RWPE2 (cell line): ENCODE results near the gene DEXI.

Experiments used
- ATAC-seq: fragments of 200-7000 bp; cut with Tn5 transposase; 3 replicates; pipeline ENCODE4 v1.9.1; 2021; ENCODE audit warnings: low read depth
- DNase-seq: peaks from one replicate; pipeline ENCODE4 v3.0.0-alpha.2; 2020; ENCODE audit warnings: low spot score
- H3K27ac ChIP-seq: fragments of 450-650 bp; 2 replicates; pipeline ENCODE4 v1.5.1; 2017; ENCODE audit warnings: mild to moderate bottlenecking; ENCODE audit not compliant: poor library complexity, severe bottlenecking
- H3K27me3 ChIP-seq: fragments of 250-450 bp; sonication (Bioruptor Pico); 2 replicates; pipeline ENCODE4 v1.5.1; 2021; ENCODE audit warnings: mild to moderate bottlenecking, moderate library complexity; ENCODE audit not compliant: insufficient read depth, poor library complexity, severe bottlenecking
- H3K36me3 ChIP-seq: fragments of 250-450 bp; sonication (Bioruptor Pico); 2 replicates; pipeline ENCODE4 v1.5.1; 2020; ENCODE audit warnings: low read depth, mild to moderate bottlenecking, moderate library complexity
- H3K4me1 ChIP-seq: fragments of 250-450 bp; sonication (Bioruptor Pico); 2 replicates; pipeline ENCODE4 v1.5.1; 2021; ENCODE audit warnings: mild to moderate bottlenecking, moderate library complexity; ENCODE audit not compliant: insufficient read depth, poor library complexity, severe bottlenecking
- H3K4me3 ChIP-seq: fragments of 250-450 bp; sonication (Bioruptor Pico); 2 replicates; pipeline ENCODE4 v1.5.1; 2021; ENCODE audit warnings: mild to moderate bottlenecking, moderate library complexity; ENCODE audit not compliant: severe bottlenecking
- H3K9me3 ChIP-seq: fragments of 250-450 bp; sonication (Bioruptor Pico); 2 replicates; pipeline ENCODE4 v1.5.1; 2021; ENCODE audit warnings: mild to moderate bottlenecking, moderate library complexity; ENCODE audit not compliant: severe bottlenecking
- TF ChIP-seq, protein P1 (sequence below): fragments of 450-650 bp; IDR thresholded peaks from one replicate; pipeline ENCODE4 v1.5.1; 2017; ENCODE audit warnings: mild to moderate bottlenecking, moderate library complexity; ENCODE audit not compliant: poor library complexity, severe bottlenecking

Gene DEXI

GRCh38 chr16:10934325-10935107 lies 7.8 kb downstream of the DEXI start:
- no peak overlapping the region for H3K27ac ChIP-seq
- DNase-seq, result no peak
- H3K4me1 ChIP-seq, result no peaks in the 10 kb centered on the region
- no peaks in the 10 kb centered on the region for H3K9me3 ChIP-seq
- TF ChIP-seq, protein P1, sequence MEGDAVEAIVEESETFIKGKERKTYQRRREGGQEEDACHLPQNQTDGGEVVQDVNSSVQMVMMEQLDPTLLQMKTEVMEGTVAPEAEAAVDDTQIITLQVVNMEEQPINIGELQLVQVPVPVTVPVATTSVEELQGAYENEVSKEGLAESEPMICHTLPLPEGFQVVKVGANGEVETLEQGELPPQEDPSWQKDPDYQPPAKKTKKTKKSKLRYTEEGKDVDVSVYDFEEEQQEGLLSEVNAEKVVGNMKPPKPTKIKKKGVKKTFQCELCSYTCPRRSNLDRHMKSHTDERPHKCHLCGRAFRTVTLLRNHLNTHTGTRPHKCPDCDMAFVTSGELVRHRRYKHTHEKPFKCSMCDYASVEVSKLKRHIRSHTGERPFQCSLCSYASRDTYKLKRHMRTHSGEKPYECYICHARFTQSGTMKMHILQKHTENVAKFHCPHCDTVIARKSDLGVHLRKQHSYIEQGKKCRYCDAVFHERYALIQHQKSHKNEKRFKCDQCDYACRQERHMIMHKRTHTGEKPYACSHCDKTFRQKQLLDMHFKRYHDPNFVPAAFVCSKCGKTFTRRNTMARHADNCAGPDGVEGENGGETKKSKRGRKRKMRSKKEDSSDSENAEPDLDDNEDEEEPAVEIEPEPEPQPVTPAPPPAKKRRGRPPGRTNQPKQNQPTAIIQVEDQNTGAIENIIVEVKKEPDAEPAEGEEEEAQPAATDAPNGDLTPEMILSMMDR, result no peak
- ATAC-seq, result no peak
- H3K4me3 ChIP-seq, result no peak overlapping the region
- peaks cover 16% of the 10 kb centered on the region for H3K36me3 ChIP-seq
- H3K27me3 ChIP-seq, result no peaks in the 10 kb centered on the region

DNA sequence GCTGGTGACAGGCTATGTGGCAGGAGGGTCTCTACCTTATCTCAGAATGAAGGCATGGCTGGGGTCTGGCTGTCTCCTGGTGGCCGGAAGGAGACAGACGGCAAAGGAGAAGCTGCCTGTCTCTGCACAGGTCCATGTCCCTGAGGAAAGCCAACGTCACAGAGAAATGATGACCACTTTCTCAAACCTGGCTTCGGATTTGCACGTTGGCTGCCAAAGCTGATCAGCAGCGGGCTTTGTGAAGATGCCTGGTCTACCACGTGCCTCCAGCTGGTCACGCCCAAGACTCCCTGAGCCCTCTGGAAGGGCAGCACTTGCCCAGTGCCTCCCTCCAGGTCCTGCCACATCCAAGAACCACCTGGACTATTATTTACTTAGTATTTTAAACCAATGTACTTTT lies 8.4 kb downstream of the DEXI start:
- Histone ChIP-seq H3K27ac (no peak overlapping the region), H3K9me3 (no peaks in the 10 kb centered on the region), H3K27me3 (no peaks in the 10 kb centered on the region), H3K4me3 (no peak overlapping the region), H3K36me3 (peaks cover 14% of the 10 kb centered on the region), H3K4me1 (no peaks in the 10 kb centered on the region)
- no peak for DNase-seq
- ATAC-seq, result no peak
- TF ChIP-seq, protein P1, result no peak

DNA sequence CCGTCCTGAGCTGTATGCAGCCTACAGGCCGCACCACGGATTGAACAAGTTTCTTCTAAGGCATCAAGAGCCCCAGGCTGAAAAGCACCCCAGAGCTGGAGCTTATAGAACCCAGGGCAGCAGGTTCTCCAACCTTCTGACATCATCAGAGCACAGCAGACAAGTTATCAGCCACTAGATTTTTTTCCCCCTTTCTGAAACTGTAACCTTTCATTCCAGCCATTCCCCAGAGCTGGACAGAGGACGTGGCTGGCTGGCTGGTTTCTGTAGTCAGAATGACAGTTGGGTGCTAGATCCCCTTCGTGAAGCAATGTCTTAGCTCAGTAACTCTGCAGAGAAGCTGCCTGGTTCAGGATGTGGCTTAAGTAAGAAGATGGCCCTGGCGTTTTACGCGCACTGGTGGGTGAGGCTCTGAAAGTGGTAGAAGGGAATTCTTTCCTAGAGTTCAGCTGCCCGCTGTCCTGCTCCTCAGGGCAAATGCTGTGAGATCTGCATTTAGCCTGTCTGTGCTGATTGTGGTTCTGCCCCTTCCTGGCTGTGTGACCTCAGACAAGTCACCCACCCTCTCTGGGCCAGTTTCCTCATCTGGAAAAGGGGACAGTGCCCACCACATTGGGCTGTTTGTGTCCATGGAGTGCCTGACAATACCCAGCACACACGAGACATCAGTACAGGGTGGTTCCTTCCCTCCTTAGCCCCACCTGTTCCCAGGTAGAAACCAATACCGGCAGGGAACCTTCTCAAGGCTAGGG lies 9.1 kb downstream of the DEXI start:
- no peaks in the 10 kb centered on the region for H3K27me3 ChIP-seq
- peaks cover 14% of the 10 kb centered on the region for H3K36me3 ChIP-seq
- TF ChIP-seq, protein P1, result no peak
- no peaks in the 10 kb centered on the region for H3K9me3 ChIP-seq
- H3K4me1 ChIP-seq, result no peaks in the 10 kb centered on the region
- no peak overlapping the region for H3K27ac ChIP-seq
- ATAC-seq, result no peak
- no peak for DNase-seq
- H3K4me3 ChIP-seq, result no peak overlapping the region

GRCh38 chr16:10931977-10932632 lies 10.2 kb downstream of the DEXI start:
- Histone ChIP-seq H3K27ac (no peak overlapping the region), H3K27me3 (no peaks in the 10 kb centered on the region), H3K4me3 (no peak overlapping the region), H3K9me3 (no peaks in the 10 kb centered on the region), H3K4me1 (no peaks in the 10 kb centered on the region), H3K36me3 (peaks cover 13% of the 10 kb centered on the region; the same call in 1 of the 2 replicates)
- ATAC-seq, result no peak
- DNase-seq, result no peak
- TF ChIP-seq, protein P1, result no peak
